T-cell (primary cell): Measurements from ENCODE around the gene ALDH2. TPM values are rescaled to one million over a fixed set of nuclear protein-coding genes. Genes with fewer than 3 reads are reported as not detected.
A peak's percentile ranks its signal among the peaks of the same experiment; 100 is the strongest.

Experiments used
- ATAC-seq, 4 experiments: fragments of 200-7000 bp in 3 of 4; fragments of 150-1000 bp in 1 of 4; cut with Tn5 transposase; replicated peaks in 1 of 4; 1 replicate in 3 of 4; 2 replicates in 1 of 4; pipeline ENCODE4 v1.10.0; 2021; ENCODE audit warnings: moderate library complexity in 3 of 4, mild to moderate bottlenecking in 2 of 4, moderate number of reproducible peaks in 1 of 4
- CTCF ChIA-PET, 2 donors: fragments of 300-600 bp; sonication (Branson Sonifier 250); formaldehyde crosslinking; loops; one replicate each; lab custom pipeline; 2022; ENCODE audit warnings: antibody characterized with exemption in 2 of 2; lab: Charles Lee
- POLR2A ChIA-PET, 2 donors: fragments of 300-600 bp; sonication (Branson Sonifier 250); formaldehyde crosslinking; loops; one replicate each; lab custom pipeline; 2022; ENCODE audit warnings: antibody characterized with exemption in 2 of 2; lab: Charles Lee
- DNase-seq, 35 experiments: peaks; one replicate each; pipeline versions ENCODE4 v3.0.0 to v3.0.0-alpha.2; 2013 to 2023
- H3K27ac ChIP-seq: one replicate; pipeline ENCODE4 v1.5.1; 2013; ENCODE audit warnings: low read length
- H3K27me3 ChIP-seq, 2 experiments: replicated peaks in 1 of 2; 1 replicate in 1 of 2; 2 replicates in 1 of 2; pipeline versions ENCODE4 v1.6.1 to v1.7.0; 2013; ENCODE audit warnings: low read length in 1 of 2, mixed read lengths in 1 of 2; ENCODE audit not compliant: control insufficient read depth in 2 of 2, insufficient read depth in 2 of 2; ENCODE audit errors: extremely low read depth in 1 of 2
- H3K36me3 ChIP-seq, 2 donors: 1 replicate in 1 of 2; 2 replicates in 1 of 2; pipeline versions ENCODE4 v1.6.1 to v1.7.0; 2013; ENCODE audit warnings: low read length in 1 of 2; ENCODE audit not compliant: control insufficient read depth in 2 of 2, insufficient read depth in 1 of 2; ENCODE audit errors: extremely low read depth in 1 of 2
- H3K4me1 ChIP-seq, 2 experiments: 1 replicate in 1 of 2; 2 replicates in 1 of 2; pipeline versions ENCODE4 v1.6.1 to v1.7.0; 2013; ENCODE audit warnings: low read length in 2 of 2, mixed read lengths in 1 of 2; ENCODE audit not compliant: insufficient read depth in 2 of 2, control insufficient read depth in 1 of 2; ENCODE audit errors: extremely low read depth in 1 of 2
- H3K4me3 ChIP-seq, 2 donors: 1 replicate in 1 of 2; 2 replicates in 1 of 2; pipeline versions ENCODE4 v1.5.1 to v1.7.0; 2013; ENCODE audit warnings: mild to moderate bottlenecking in 2 of 2, low read length in 1 of 2, moderate library complexity in 1 of 2; ENCODE audit not compliant: control insufficient read depth in 1 of 2; ENCODE audit errors: extremely low read depth in 1 of 2
- H3K9me3 ChIP-seq: 2 replicates; pipeline ENCODE4 v1.7.0; 2013
- H3K27ac Mint-ChIP-seq, 2 donors: one replicate each; pipeline ENCODE4 v1.8.0; 2020 to 2021; ENCODE audit warnings: mild to moderate bottlenecking in 2 of 2, mixed read lengths in 2 of 2
- H3K27me3 Mint-ChIP-seq, 2 donors: one replicate each; pipeline ENCODE4 v1.8.0; 2021 to 2022; ENCODE audit warnings: mixed read lengths in 2 of 2
- H3K36me3 Mint-ChIP-seq: one replicate; pipeline ENCODE4 v1.8.0; 2021; ENCODE audit warnings: mixed read lengths
- H3K4me1 Mint-ChIP-seq, 3 donors: one replicate each; pipeline ENCODE4 v1.8.0; 2020 to 2022; ENCODE audit warnings: mixed read lengths in 3 of 3, mild to moderate bottlenecking in 1 of 3
- H3K4me3 Mint-ChIP-seq, 3 donors: one replicate each; pipeline ENCODE4 v1.8.0; 2020 to 2022; ENCODE audit warnings: mild to moderate bottlenecking in 3 of 3, mixed read lengths in 3 of 3, moderate library complexity in 3 of 3
- H3K9me3 Mint-ChIP-seq, 3 donors: one replicate each; pipeline ENCODE4 v1.8.0; 2020 to 2022; ENCODE audit warnings: mixed read lengths in 3 of 3
- WGBS: methylation state at CpG from one replicate; pipeline ENCODE4 v1.1.5; 2013; ENCODE audit warnings: missing lambda C conversion rate; ENCODE audit not compliant: insufficient coverage; 5-methylcytosine and 5-hydroxymethylcytosine counted together
- total RNA-seq, 35 experiments: library from RNA in 6 of 35; stranded (reverse) in 6 of 35; fragments of 120-200 nt in 1 of 35; gene quantifications; one replicate each; pipeline versions ENCODE4 v1.2.1 to v1.2.4 and lab custom pipeline; 2013 to 2026

The ALDH2 gene
- total RNA-seq, 5 donors from 2014 or later (not counting 1 experiment from before 2014, with no cell fraction given): 1.3 to 3.5 (median 2.5) TPM

GRCh38 chr12:111799758-111800157 is 33.0 kb downstream of the ALDH2 start:
- ChIA-PET POLR2A (no interaction called here), CTCF (interaction anchor here in 1 of 2 donors (0.7 kb wide), 1 partner anchor 238 kb away, joined by 3 read pairs; no protein-coding TSS in a partner anchor)
- no peak overlapping the region for H3K27ac Mint-ChIP-seq

DNA sequence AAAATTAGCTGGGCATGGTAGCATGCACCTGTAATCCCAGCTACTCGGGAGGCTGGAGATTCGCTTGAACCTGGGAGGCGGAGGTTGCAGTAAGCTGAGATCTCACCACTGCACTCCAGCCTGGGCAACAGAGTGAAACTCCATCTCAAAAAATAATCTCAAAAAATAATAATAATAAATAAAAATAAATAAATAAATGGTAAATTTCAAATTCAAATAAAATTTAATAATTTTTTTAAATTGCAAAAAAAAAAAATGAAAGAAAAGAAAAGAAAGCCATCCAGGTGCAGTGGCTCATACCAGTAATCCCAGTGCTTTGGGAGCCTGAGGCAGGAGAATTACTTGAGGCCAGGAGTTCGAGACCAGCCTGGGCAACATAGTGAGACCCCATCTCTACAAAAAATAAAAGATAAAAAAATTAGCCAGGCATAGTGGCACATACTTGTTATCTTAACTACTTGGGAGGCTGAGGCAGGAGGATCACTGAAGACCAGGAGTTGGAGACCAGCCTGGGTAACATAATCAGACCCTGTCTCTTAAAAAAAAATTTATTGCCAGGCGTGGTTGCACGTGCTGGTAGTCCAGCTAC is 36.4 kb downstream of the ALDH2 start:
- Histone ChIP-seq H3K4me1 (no peaks in the 10 kb centered on the region), H3K36me3 (no peaks in the 10 kb centered on the region), H3K27me3 (no peaks in the 10 kb centered on the region), H3K4me3 (no peak overlapping the region), H3K9me3 (no peaks in the 10 kb centered on the region), H3K27ac (no peak overlapping the region)
- DNase-seq (no peak), ATAC-seq (no peak)
- peaks cover 6% of the 10 kb centered on the region for H3K36me3 Mint-ChIP-seq
- WGBS: 24% methylated on average over 2 of the region's 6 CpGs
- H3K4me1 Mint-ChIP-seq: no peaks in the 10 kb centered on the region
- H3K9me3 Mint-ChIP-seq: no peaks in the 10 kb centered on the region
- no peaks in the 10 kb centered on the region for H3K27me3 Mint-ChIP-seq
- ChIA-PET POLR2A (no interaction called here), CTCF (interaction anchor here in 1 of 2 donors (0.8 kb wide), 1 partner anchor 10 kb away, joined by 5 read pairs; no protein-coding TSS in a partner anchor)
- no peak overlapping the region for H3K27ac Mint-ChIP-seq
- H3K4me3 Mint-ChIP-seq: no peak overlapping the region

More at GRCh38 chr12:111799758-111800157, 33.0 kb downstream of the ALDH2 start:
- H3K27me3 ChIP-seq: no peaks in the 10 kb centered on the region
- no peak for ATAC-seq
- DNase-seq: no peak
- Mint-ChIP-seq H3K36me3 (peaks cover 6% of the 10 kb centered on the region), H3K4me1 (no peaks in the 10 kb centered on the region), H3K27me3 (no peaks in the 10 kb centered on the region), H3K4me3 (no peak overlapping the region), H3K9me3 (no peaks in the 10 kb centered on the region)
- WGBS: 94% methylated on average over 5 of the region's 9 CpGs
- no peaks in the 10 kb centered on the region for H3K4me1 ChIP-seq
- H3K36me3 ChIP-seq: no peaks in the 10 kb centered on the region
- H3K9me3 ChIP-seq: no peaks in the 10 kb centered on the region
- H3K4me3 ChIP-seq: no peak overlapping the region
- no peak overlapping the region for H3K27ac ChIP-seq

- H3K27me3 Mint-ChIP-seq: no peaks in the 10 kb centered on the region
- CTCF ChIA-PET: no interaction called here
Measured at GRCh38 chr12:111803851-111804250, 37.1 kb downstream of the ALDH2 start.

GRCh38 chr12:111806304-111806703 is 39.6 kb downstream of the ALDH2 start:
- no peaks in the 10 kb centered on the region for H3K4me1 ChIP-seq
- Mint-ChIP-seq H3K4me1 (no peaks in the 10 kb centered on the region), H3K36me3 (no peaks in the 10 kb centered on the region), H3K4me3 (no peak overlapping the region), H3K9me3 (no peaks in the 10 kb centered on the region), H3K27ac (no peak overlapping the region), H3K27me3 (no peaks in the 10 kb centered on the region)
- H3K36me3 ChIP-seq: no peaks in the 10 kb centered on the region
- no peaks in the 10 kb centered on the region for H3K27me3 ChIP-seq
- POLR2A ChIA-PET: interaction anchor here in 1 of 2 donors (0.6 kb wide), 1 partner anchor 53 kb away, joined by 3 read pairs; no protein-coding TSS in a partner anchor
- H3K4me3 ChIP-seq: no peak overlapping the region
- 74% methylated on average over 3 of the region's 4 CpGs for WGBS
- CTCF ChIA-PET: interaction anchor here (0.5 to 0.7 kb wide), 2 partner anchors 1522 to 1646 kb away, joined by 3 to 4 read pairs; no protein-coding TSS in a partner anchor
- no peak for ATAC-seq
- H3K27ac ChIP-seq: no peak overlapping the region
- H3K9me3 ChIP-seq: no peaks in the 10 kb centered on the region
- no peak for DNase-seq

More at GRCh38 chr12:111803851-111804250, 37.1 kb downstream of the ALDH2 start:
- Histone ChIP-seq H3K27ac (no peak overlapping the region), H3K4me1 (no peaks in the 10 kb centered on the region), H3K36me3 (no peaks in the 10 kb centered on the region), H3K27me3 (no peaks in the 10 kb centered on the region), H3K9me3 (no peaks in the 10 kb centered on the region), H3K4me3 (no peak overlapping the region)
- ATAC-seq (no peak), DNase-seq (no peak)
- POLR2A ChIA-PET: no interaction called here
- no peaks in the 10 kb centered on the region for H3K9me3 Mint-ChIP-seq
- 96% methylated on average over 4 of the region's 8 CpGs for WGBS
- H3K36me3 Mint-ChIP-seq: peaks cover 6% of the 10 kb centered on the region
- no peak overlapping the region for H3K4me3 Mint-ChIP-seq
- no peak overlapping the region for H3K27ac Mint-ChIP-seq
- H3K4me1 Mint-ChIP-seq: no peaks in the 10 kb centered on the region

GRCh38 chr12:111807232-111807631 is 40.5 kb downstream of the ALDH2 start:
- Mint-ChIP-seq H3K36me3 (no peaks in the 10 kb centered on the region), H3K27ac (no peak overlapping the region), H3K27me3 (no peaks in the 10 kb centered on the region), H3K4me3 (no peak overlapping the region), H3K4me1 (no peaks in the 10 kb centered on the region), H3K9me3 (no peaks in the 10 kb centered on the region)
- H3K9me3 ChIP-seq: no peaks in the 10 kb centered on the region
- no peaks in the 10 kb centered on the region for H3K36me3 ChIP-seq
- no peaks in the 10 kb centered on the region for H3K4me1 ChIP-seq
- WGBS: 92% methylated on average over 6 of the region's 7 CpGs
- no peak overlapping the region for H3K4me3 ChIP-seq
- no peak overlapping the region for H3K27ac ChIP-seq
- CTCF ChIA-PET: interaction anchor here in 1 of 2 donors (0.7 kb wide), 1 partner anchor 632 kb away, joined by 3 read pairs; no protein-coding TSS in a partner anchor
- H3K27me3 ChIP-seq: no peaks in the 10 kb centered on the region
- DNase-seq (no peak), ATAC-seq (no peak)
- POLR2A ChIA-PET: no interaction called here

DNA sequence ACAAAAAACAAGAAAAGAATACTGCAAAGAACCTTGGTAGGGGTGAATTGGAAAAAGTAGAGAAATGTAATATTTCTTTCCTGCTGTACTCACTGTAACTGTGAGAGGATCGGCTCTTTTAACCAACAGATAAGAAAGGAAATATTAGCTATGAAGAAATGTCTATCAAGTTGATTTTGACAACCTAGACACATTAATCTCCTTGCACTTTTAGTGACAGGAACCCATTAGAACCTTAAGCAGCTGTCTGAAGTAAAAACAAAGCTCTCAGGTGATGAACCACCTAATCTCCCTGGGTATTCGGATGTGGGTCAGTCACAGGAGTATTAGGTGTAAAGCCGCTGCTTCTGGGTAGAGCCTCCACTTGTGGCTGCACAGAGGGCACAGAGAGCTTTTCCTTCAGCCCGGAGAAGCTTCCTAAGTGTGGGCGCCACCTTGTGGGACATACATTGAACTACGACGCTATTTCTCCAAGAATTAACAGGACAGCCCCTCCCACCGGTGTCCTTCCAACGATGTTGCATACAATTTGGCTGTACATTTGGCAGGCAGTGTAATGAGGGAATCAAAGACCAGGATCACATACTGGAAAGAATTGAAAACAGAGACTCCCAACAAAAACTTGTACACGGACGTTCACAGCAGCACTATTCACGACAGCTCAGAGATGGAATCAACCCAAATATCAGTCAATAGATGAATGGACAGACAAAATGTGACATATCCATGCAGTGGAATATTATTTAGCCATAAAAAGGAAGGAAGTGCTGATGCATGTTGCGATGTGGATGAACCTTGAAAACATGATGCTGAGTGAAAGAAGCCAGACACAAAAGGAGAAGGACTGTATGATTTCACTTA is 46.4 kb downstream of the ALDH2 start:
- 27% methylated on average over 3 of the region's 13 CpGs for WGBS
- H3K4me1 ChIP-seq: peaks cover 0 to 5% of the 10 kb centered on the region in 2 experiments
- H3K9me3 ChIP-seq: no peaks in the 10 kb centered on the region
- Mint-ChIP-seq H3K4me3 (no peak overlapping the region), H3K27me3 (peaks cover 0 to 7% of the 10 kb centered on the region in 2 donors), H3K27ac (peak overlapping the region in 1 of 2 donors; percentile 24), H3K9me3 (no peaks in the 10 kb centered on the region), H3K4me1 (peaks cover 9 to 11% (median 10%) of the 10 kb centered on the region in 3 donors), H3K36me3 (no peaks in the 10 kb centered on the region)
- H3K27ac ChIP-seq: no peak overlapping the region
- DNase-seq (peak; percentile 26 to 84 (median 50)), ATAC-seq (peak; percentile 87 to 96 (median 92))
- no peaks in the 10 kb centered on the region for H3K27me3 ChIP-seq
- ChIA-PET POLR2A (interaction anchor here in 1 of 2 donors (0.6 kb wide), 1 partner anchor 1328 kb away, joined by 3 read pairs; no protein-coding TSS in a partner anchor), CTCF (interaction anchor here (0.5 to 1.3 kb wide), 12 partner anchors 8 to 1702 kb away, joined by 3 to 6 read pairs (median 4); partner anchors contain the start of gene MAPKAPK5 (in 1 of the 2))
- H3K36me3 ChIP-seq: no peaks in the 10 kb centered on the region
- H3K4me3 ChIP-seq: no peak overlapping the region
